ENCODE data around the gene ADGRD1.

ADGRD1 gene

DNA sequence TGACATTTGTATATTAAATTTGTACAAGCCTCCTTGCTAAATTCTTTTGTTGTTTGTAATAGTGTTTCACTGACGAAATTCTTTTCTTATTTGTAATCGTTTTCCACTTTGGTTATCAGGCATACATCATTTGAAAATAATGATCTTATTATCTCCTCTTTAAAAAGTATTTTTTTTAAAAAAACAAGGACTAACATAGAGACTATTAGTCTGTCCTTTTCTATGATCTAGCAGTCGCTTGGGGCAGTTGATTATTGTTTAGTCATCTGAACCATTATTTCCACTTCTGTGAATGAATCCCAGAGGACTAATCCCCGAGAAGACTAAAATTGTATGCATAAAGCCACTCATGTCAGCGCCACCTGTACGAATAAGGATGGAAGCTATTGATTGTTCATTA, 11.5 kb downstream of the ADGRD1 start:
- Histone ChIP-seq H3K9ac (ENCODE audit: low read length) (no peak overlapping the region), H3K9me3 (ENCODE audit: insufficient read depth, low read depth, low read length) (peaks cover 3% of the 10 kb centered on the region), H3K4me3 (ENCODE audit: low read depth, low read length) (no peak overlapping the region), H3K23ac (ENCODE audit: low read length) (no peak overlapping the region), H3K27ac (ENCODE audit: low read depth, low read length) (no peak overlapping the region), H2BK120ac (ENCODE audit: insufficient read depth, low read length, poor library complexity) (no peak overlapping the region), H4K91ac (ENCODE audit: low read depth, low read length) (no peak overlapping the region), H3K14ac (ENCODE audit: low read length) (no peak overlapping the region), H3K79me1 (ENCODE audit: low read length) (no peaks in the 10 kb centered on the region), H4K8ac (ENCODE audit: low read depth, low read length) (no peak overlapping the region), H2AK5ac (ENCODE audit: low read length) (no peak overlapping the region), H3K79me2 (ENCODE audit: control insufficient read depth, insufficient read depth, low read length, poor library complexity) (no peaks in the 10 kb centered on the region), H3K18ac (ENCODE audit: low read length) (no peak overlapping the region), H2BK12ac (ENCODE audit: low read length) (no peak overlapping the region), H3K4ac (ENCODE audit: low read depth, low read length) (no peak overlapping the region), H3K36me3 (ENCODE audit: control insufficient read depth in 1 of 2, insufficient read depth in 2 of 2, low read length in 2 of 2) (no peaks in the 10 kb centered on the region), H3K27me3 (ENCODE audit: insufficient read depth, low read length) (no peaks in the 10 kb centered on the region), H4K12ac (ENCODE audit: low read depth, low read length) (no peak overlapping the region), H3K4me2 (ENCODE audit: low read length) (no peak overlapping the region), H3K4me1 (ENCODE audit: control insufficient read depth in 1 of 2, insufficient read depth in 2 of 2, low read length in 2 of 2) (no peaks in the 10 kb centered on the region), H2BK5ac (ENCODE audit: low read depth, low read length, poor library complexity) (no peak overlapping the region), H2AFZ (ENCODE audit: insufficient read depth, low read length, poor library complexity) (no peak overlapping the region)
- WGBS (ENCODE audit: extremely low coverage, insufficient coverage, insufficient read length), result no CpG with 5 or more reads among the region's 6 CpGs
- peak in 1 of 2 donors; percentile 15 for DNase-seq

GRCh38 chr12:130965668-130966067, 12.0 kb downstream of the ADGRD1 start:
- Histone ChIP-seq H3K27me3 (ENCODE audit: insufficient read depth, low read length) (no peaks in the 10 kb centered on the region), H3K18ac (ENCODE audit: low read length) (no peak overlapping the region), H3K27ac (ENCODE audit: low read depth, low read length) (no peak overlapping the region), H3K4me3 (ENCODE audit: low read depth, low read length) (no peak overlapping the region), H2BK5ac (ENCODE audit: low read depth, low read length, poor library complexity) (no peak overlapping the region), H3K79me1 (ENCODE audit: low read length) (no peaks in the 10 kb centered on the region), H2AK5ac (ENCODE audit: low read length) (no peak overlapping the region), H3K79me2 (ENCODE audit: control insufficient read depth, insufficient read depth, low read length, poor library complexity) (no peaks in the 10 kb centered on the region), H3K4me2 (ENCODE audit: low read length) (no peak overlapping the region), H3K9me3 (ENCODE audit: insufficient read depth, low read depth, low read length) (peaks cover 3% of the 10 kb centered on the region), H2BK120ac (ENCODE audit: insufficient read depth, low read length, poor library complexity) (no peak overlapping the region), H3K4me1 (ENCODE audit: control insufficient read depth in 1 of 2, insufficient read depth in 2 of 2, low read length in 2 of 2) (no peaks in the 10 kb centered on the region), H3K36me3 (ENCODE audit: control insufficient read depth in 1 of 2, insufficient read depth in 2 of 2, low read length in 2 of 2) (no peaks in the 10 kb centered on the region), H3K4ac (ENCODE audit: low read depth, low read length) (no peak overlapping the region), H3K9ac (ENCODE audit: low read length) (no peak overlapping the region), H2BK12ac (ENCODE audit: low read length) (no peak overlapping the region), H4K12ac (ENCODE audit: low read depth, low read length) (no peak overlapping the region), H3K23ac (ENCODE audit: low read length) (no peak overlapping the region), H2AFZ (ENCODE audit: insufficient read depth, low read length, poor library complexity) (no peak overlapping the region), H4K91ac (ENCODE audit: low read depth, low read length) (no peak overlapping the region), H4K8ac (ENCODE audit: low read depth, low read length) (no peak overlapping the region), H3K14ac (ENCODE audit: low read length) (no peak overlapping the region)
- peak in 1 of 2 donors; percentile 22 for DNase-seq
- no CpG with 5 or more reads among the region's 2 CpGs for WGBS (ENCODE audit: extremely low coverage, insufficient coverage, insufficient read length)

DNA sequence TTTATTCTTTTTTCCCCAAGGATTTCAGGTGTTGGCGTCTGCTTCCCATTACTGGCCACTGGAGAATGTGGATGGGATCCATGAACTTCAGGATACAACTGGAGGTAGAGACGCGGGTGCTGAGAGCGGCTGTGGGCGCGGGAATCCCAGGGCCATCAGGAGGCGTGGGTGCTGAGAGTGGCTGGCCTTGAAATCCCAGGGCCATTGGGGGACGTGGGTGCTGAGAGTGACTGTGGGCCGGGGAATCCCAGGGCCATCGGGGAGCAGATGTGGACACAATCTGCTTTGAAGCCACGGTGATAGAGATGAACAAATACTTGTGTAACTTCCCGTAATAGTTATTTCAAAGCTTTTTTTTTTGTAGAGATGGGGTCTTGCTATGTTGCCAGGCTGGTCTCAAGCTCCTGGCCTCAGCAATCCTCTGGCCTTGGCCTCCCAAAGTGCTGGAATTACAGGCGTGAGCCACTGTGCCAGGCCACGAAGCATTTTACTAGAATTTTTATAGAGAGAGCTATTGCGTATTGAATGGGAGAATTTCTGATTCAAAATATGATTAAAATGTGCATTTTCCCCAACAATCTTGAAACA, 12.8 kb downstream of the ADGRD1 start:
- no peak overlapping the region for H2AK5ac ChIP-seq (ENCODE audit: low read length)
- no peak overlapping the region for H3K4ac ChIP-seq (ENCODE audit: low read depth, low read length)
- no peaks in the 10 kb centered on the region for H3K27me3 ChIP-seq (ENCODE audit: insufficient read depth, low read length)
- no peak overlapping the region for H2BK5ac ChIP-seq (ENCODE audit: low read depth, low read length, poor library complexity)
- H4K8ac ChIP-seq (ENCODE audit: low read depth, low read length), result no peak overlapping the region
- peaks cover 3% of the 10 kb centered on the region for H3K9me3 ChIP-seq (ENCODE audit: insufficient read depth, low read depth, low read length)
- DNase-seq, result no peak
- H3K27ac ChIP-seq (ENCODE audit: low read depth, low read length), result no peak overlapping the region
- no CpG with 5 or more reads among the region's 15 CpGs for WGBS (ENCODE audit: extremely low coverage, insufficient coverage, insufficient read length)
- no peak overlapping the region for H2AFZ ChIP-seq (ENCODE audit: insufficient read depth, low read length, poor library complexity)
- H3K4me3 ChIP-seq (ENCODE audit: low read depth, low read length), result no peak overlapping the region
- no peaks in the 10 kb centered on the region for H3K36me3 ChIP-seq (ENCODE audit: control insufficient read depth in 1 of 2, insufficient read depth in 2 of 2, low read length in 2 of 2)
- H3K14ac ChIP-seq (ENCODE audit: low read length), result no peak overlapping the region
- no peak overlapping the region for H3K18ac ChIP-seq (ENCODE audit: low read length)
- no peaks in the 10 kb centered on the region for H3K79me1 ChIP-seq (ENCODE audit: low read length)
- no peaks in the 10 kb centered on the region for H3K79me2 ChIP-seq (ENCODE audit: control insufficient read depth, insufficient read depth, low read length, poor library complexity)
- no peak overlapping the region for H4K91ac ChIP-seq (ENCODE audit: low read depth, low read length)
- no peak overlapping the region for H4K12ac ChIP-seq (ENCODE audit: low read depth, low read length)
- H3K4me2 ChIP-seq (ENCODE audit: low read length), result no peak overlapping the region
- no peak overlapping the region for H2BK120ac ChIP-seq (ENCODE audit: insufficient read depth, low read length, poor library complexity)
- no peak overlapping the region for H2BK12ac ChIP-seq (ENCODE audit: low read length)
- no peak overlapping the region for H3K9ac ChIP-seq (ENCODE audit: low read length)
- no peaks in the 10 kb centered on the region for H3K4me1 ChIP-seq (ENCODE audit: control insufficient read depth in 1 of 2, insufficient read depth in 2 of 2, low read length in 2 of 2)
- no peak overlapping the region for H3K23ac ChIP-seq (ENCODE audit: low read length)

- no peak overlapping the region for H2BK12ac ChIP-seq (ENCODE audit: low read length)
- H2BK120ac ChIP-seq (ENCODE audit: insufficient read depth, low read length, poor library complexity), result no peak overlapping the region
- H2AK5ac ChIP-seq (ENCODE audit: low read length), result no peak overlapping the region
- no peak for DNase-seq
- no peaks in the 10 kb centered on the region for H3K79me2 ChIP-seq (ENCODE audit: control insufficient read depth, insufficient read depth, low read length, poor library complexity)
- WGBS (ENCODE audit: extremely low coverage, insufficient coverage, insufficient read length), result no CpG with 5 or more reads among the region's 16 CpGs
- no peaks in the 10 kb centered on the region for H3K4me1 ChIP-seq (ENCODE audit: control insufficient read depth in 1 of 2, insufficient read depth in 2 of 2, low read length in 2 of 2)
- H3K9ac ChIP-seq (ENCODE audit: low read length), result no peak overlapping the region
- no peak overlapping the region for H3K23ac ChIP-seq (ENCODE audit: low read length)
- no peaks in the 10 kb centered on the region for H3K79me1 ChIP-seq (ENCODE audit: low read length)
- H3K27me3 ChIP-seq (ENCODE audit: insufficient read depth, low read length), result no peaks in the 10 kb centered on the region
- no peak overlapping the region for H4K91ac ChIP-seq (ENCODE audit: low read depth, low read length)
- no peaks in the 10 kb centered on the region for H3K9me3 ChIP-seq (ENCODE audit: insufficient read depth, low read depth, low read length)
- H2AFZ ChIP-seq (ENCODE audit: insufficient read depth, low read length, poor library complexity), result no peak overlapping the region
- H4K12ac ChIP-seq (ENCODE audit: low read depth, low read length), result no peak overlapping the region
- no peak overlapping the region for H3K27ac ChIP-seq (ENCODE audit: low read depth, low read length)
- H4K8ac ChIP-seq (ENCODE audit: low read depth, low read length), result no peak overlapping the region
- no peaks in the 10 kb centered on the region for H3K36me3 ChIP-seq (ENCODE audit: control insufficient read depth in 1 of 2, insufficient read depth in 2 of 2, low read length in 2 of 2)
- H3K4me2 ChIP-seq (ENCODE audit: low read length), result no peak overlapping the region
- H3K4me3 ChIP-seq (ENCODE audit: low read depth, low read length), result no peak overlapping the region
- no peak overlapping the region for H2BK5ac ChIP-seq (ENCODE audit: low read depth, low read length, poor library complexity)
- H3K4ac ChIP-seq (ENCODE audit: low read depth, low read length), result no peak overlapping the region
- no peak overlapping the region for H3K18ac ChIP-seq (ENCODE audit: low read length)
- no peak overlapping the region for H3K14ac ChIP-seq (ENCODE audit: low read length)
Measured at GRCh38 chr12:130967636-130968035, 13.9 kb downstream of the ADGRD1 start.

Measured in trophoblast cell (in vitro differentiated cells and primary cell).